ENCODE data around the gene KLHL34. TPM values are rescaled to one million over a fixed set of nuclear protein-coding genes. Genes with fewer than 3 reads are reported as not detected.

Gene KLHL34
- not detected in 2 replicates for polyA plus RNA-seq (2014; cell fraction: cytosol; rRNA removed)
- polyA plus RNA-seq (2014; cell fraction: nucleus; rRNA removed): not detected in 2 replicates

- no peak for DNase-seq (ENCODE audit: low spot score)
Observed at GRCh38 chrX:21658152-21658737, at the start of gene KLHL34. Gene KLHL34 (minus strand): TSS chrX:21658330. CDS start chrX:21657788, 542 bp downstream.

GRCh38 chrX:21705225-21705624 is 47.1 kb upstream of the KLHL34 start:
- no peak for DNase-seq (ENCODE audit: low spot score)

GRCh38 chrX:21702725-21703124 is 44.6 kb upstream of the KLHL34 start:
- DNase-seq (ENCODE audit: low spot score): peak; percentile 60

- DNase-seq (ENCODE audit: low spot score): peak; percentile 86
Observed at GRCh38 chrX:21700967-21701366, 42.8 kb upstream of the KLHL34 start.

- DNase-seq (ENCODE audit: low spot score): no peak
Observed at GRCh38 chrX:21700275-21700674, 42.1 kb upstream of the KLHL34 start.

GRCh38 chrX:21699136-21699535 is 41.0 kb upstream of the KLHL34 start:
- DNase-seq (ENCODE audit: low spot score): no peak

- no peak for DNase-seq (ENCODE audit: low spot score)
Observed at GRCh38 chrX:21698272-21698671, 40.1 kb upstream of the KLHL34 start.

GRCh38 chrX:21691512-21692018 is 33.4 kb upstream of the KLHL34 start:
- no peak for DNase-seq (ENCODE audit: low spot score)

GRCh38 chrX:21683941-21684340 is 25.8 kb upstream of the KLHL34 start:
- no peak for DNase-seq (ENCODE audit: low spot score)

GRCh38 chrX:21678048-21678612 is 20.0 kb upstream of the KLHL34 start:
- DNase-seq (ENCODE audit: low spot score): no peak

- no peak for DNase-seq (ENCODE audit: low spot score)
Observed at GRCh38 chrX:21675931-21676330, 17.8 kb upstream of the KLHL34 start.

- DNase-seq (ENCODE audit: low spot score): no peak
Observed at GRCh38 chrX:21674430-21675186, 16.5 kb upstream of the KLHL34 start.

- DNase-seq (ENCODE audit: low spot score): no peak
Observed at GRCh38 chrX:21666679-21667078, 8.5 kb upstream of the KLHL34 start.

GRCh38 chrX:21666252-21666651 is 8.1 kb upstream of the KLHL34 start:
- DNase-seq (ENCODE audit: low spot score): no peak

GRCh38 chrX:21662761-21663160 is 4.6 kb upstream of the KLHL34 start:
- DNase-seq (ENCODE audit: low spot score): no peak

- no peak for DNase-seq (ENCODE audit: low spot score)
Observed at GRCh38 chrX:21661316-21661715, 3.2 kb upstream of the KLHL34 start.

- no peak for DNase-seq (ENCODE audit: low spot score)
Observed at GRCh38 chrX:21660156-21660555, 2.0 kb upstream of the KLHL34 start.

- no peak for DNase-seq (ENCODE audit: low spot score)
Observed at GRCh38 chrX:21659320-21659719, 1.2 kb upstream of the KLHL34 start.

- DNase-seq (ENCODE audit: low spot score): no peak
Observed at GRCh38 chrX:21658746-21659145, 616 bp upstream of the KLHL34 start.

- no peak for DNase-seq (ENCODE audit: low spot score)
Observed at GRCh38 chrX:21657318-21658151, 595 bp downstream of the KLHL34 start.

GRCh38 chrX:21656587-21657317 is 1.4 kb downstream of the KLHL34 start:
- no peak for DNase-seq (ENCODE audit: low spot score)
